Karpas-422 (cell line): Measurements from ENCODE around the gene SYCP2. TPM values are rescaled to one million over a fixed set of nuclear protein-coding genes. Genes with fewer than 3 reads are reported as not detected.

Experiments used
- DNase-seq: peaks from one replicate; pipeline ENCODE4 v3.0.0-alpha.2; 2015
- H2AFZ ChIP-seq: fragments of 200-600 bp; sonication (generic); 2 replicates; pipeline ENCODE4 v1.6.1; 2014; ENCODE audit warnings: antibody characterized with exemption, low read length, mixed read lengths
- H3K27ac ChIP-seq: fragments of 200-600 bp; sonication (generic); 2 replicates; pipeline ENCODE4 v1.5.1; 2014; ENCODE audit warnings: mild to moderate bottlenecking, low read length, moderate library complexity
- H3K27me3 ChIP-seq: fragments of 200-600 bp; sonication (generic); 2 replicates; pipeline ENCODE4 v1.6.1; 2014; ENCODE audit warnings: low read length, mixed read lengths
- H3K36me3 ChIP-seq: fragments of 200-600 bp; sonication (generic); 2 replicates; pipeline ENCODE4 v1.6.1; 2014; ENCODE audit warnings: low read length, mixed read lengths; ENCODE audit not compliant: insufficient read depth
- H3K4me1 ChIP-seq: fragments of 200-600 bp; sonication (generic); 2 replicates; pipeline ENCODE4 v1.6.1; 2014; ENCODE audit warnings: mild to moderate bottlenecking, low read length, mixed read lengths
- H3K4me2 ChIP-seq: fragments of 200-600 bp; sonication (generic); 2 replicates; pipeline ENCODE4 v1.6.1; 2014; ENCODE audit warnings: low read length, low read depth, mild to moderate bottlenecking; ENCODE audit not compliant: poor library complexity, severe bottlenecking
- H3K4me3 ChIP-seq: fragments of 200-600 bp; sonication (generic); 2 replicates; pipeline ENCODE4 v1.5.1; 2014; ENCODE audit warnings: mild to moderate bottlenecking, antibody characterized with exemption, low read length, mixed read lengths
- H3K79me2 ChIP-seq: fragments of 200-600 bp; sonication (generic); 2 replicates; pipeline ENCODE4 v1.6.1; 2014; ENCODE audit warnings: mild to moderate bottlenecking, low read length, mixed read lengths
- H3K9ac ChIP-seq: fragments of 200-600 bp; sonication (generic); 2 replicates; pipeline ENCODE4 v1.6.0; 2014; ENCODE audit warnings: low read length
- H3K9me2 ChIP-seq: fragments of 200-600 bp; sonication (generic), shearing (Covaris generic); replicated peaks from 2 replicates; pipeline ENCODE4 v1.6.0; 2014; ENCODE audit warnings: mild to moderate bottlenecking, low read length, moderate library complexity; ENCODE audit not compliant: insufficient read depth
- H3K9me3 ChIP-seq: fragments of 300-700, 200-600 bp; sonication (generic); 2 replicates; pipeline ENCODE4 v1.6.1; 2014; ENCODE audit warnings: low read length, mixed read lengths
- H4K20me1 ChIP-seq: fragments of 200-600 bp; sonication (generic); 2 replicates; pipeline ENCODE4 v1.6.1; 2014; ENCODE audit warnings: mild to moderate bottlenecking, antibody characterized with exemption, low read length, low read depth; ENCODE audit not compliant: insufficient read depth
- total RNA-seq: library from RNA; depleted of rRNA; stranded (reverse); fragments of >200 nt; shearing (Covaris generic); gene quantifications from 2 replicates; pipeline ENCODE4 v1.2.3, GENCODE V29; 2014; ENCODE audit warnings: low replicate concordance

Gene SYCP2
- total RNA-seq, 1 experiment from 2014 or later, result 6.6 TPM

DNA sequence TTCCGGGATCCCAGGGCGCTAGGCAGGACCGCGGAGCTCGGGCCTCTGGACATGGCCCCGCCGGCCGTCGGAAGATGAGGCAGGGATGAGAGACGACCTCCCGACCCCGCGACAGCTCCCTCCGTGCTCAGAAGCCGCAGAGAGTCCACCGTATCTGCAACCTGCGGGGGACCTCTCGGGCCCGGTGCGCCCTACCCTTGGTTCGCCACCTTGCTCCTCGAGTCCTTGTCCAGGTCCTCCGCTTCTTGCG is 6.4 kb upstream of the SYCP2 start:
- peak overlapping the region; percentile 98 for H2AFZ ChIP-seq
- peaks cover 43% of the 10 kb centered on the region for H3K79me2 ChIP-seq
- H3K4me1 ChIP-seq, result peaks cover 43% of the 10 kb centered on the region
- H3K36me3 ChIP-seq, result peaks cover 24% of the 10 kb centered on the region; the same call in 1 of the 2 replicates
- H3K9ac ChIP-seq, result peak overlapping the region; percentile 79
- H3K9me2 ChIP-seq, result no peaks in the 10 kb centered on the region
- peak overlapping the region; percentile 71 for H3K4me3 ChIP-seq
- H3K9me3 ChIP-seq, result no peaks in the 10 kb centered on the region
- no peak for DNase-seq
- no peaks in the 10 kb centered on the region for H3K27me3 ChIP-seq
- no peaks in the 10 kb centered on the region for H4K20me1 ChIP-seq
- H3K4me2 ChIP-seq, result peak overlapping the region; percentile 68
- H3K27ac ChIP-seq, result no peak overlapping the region; the same call in 1 of the 2 replicates

DNA sequence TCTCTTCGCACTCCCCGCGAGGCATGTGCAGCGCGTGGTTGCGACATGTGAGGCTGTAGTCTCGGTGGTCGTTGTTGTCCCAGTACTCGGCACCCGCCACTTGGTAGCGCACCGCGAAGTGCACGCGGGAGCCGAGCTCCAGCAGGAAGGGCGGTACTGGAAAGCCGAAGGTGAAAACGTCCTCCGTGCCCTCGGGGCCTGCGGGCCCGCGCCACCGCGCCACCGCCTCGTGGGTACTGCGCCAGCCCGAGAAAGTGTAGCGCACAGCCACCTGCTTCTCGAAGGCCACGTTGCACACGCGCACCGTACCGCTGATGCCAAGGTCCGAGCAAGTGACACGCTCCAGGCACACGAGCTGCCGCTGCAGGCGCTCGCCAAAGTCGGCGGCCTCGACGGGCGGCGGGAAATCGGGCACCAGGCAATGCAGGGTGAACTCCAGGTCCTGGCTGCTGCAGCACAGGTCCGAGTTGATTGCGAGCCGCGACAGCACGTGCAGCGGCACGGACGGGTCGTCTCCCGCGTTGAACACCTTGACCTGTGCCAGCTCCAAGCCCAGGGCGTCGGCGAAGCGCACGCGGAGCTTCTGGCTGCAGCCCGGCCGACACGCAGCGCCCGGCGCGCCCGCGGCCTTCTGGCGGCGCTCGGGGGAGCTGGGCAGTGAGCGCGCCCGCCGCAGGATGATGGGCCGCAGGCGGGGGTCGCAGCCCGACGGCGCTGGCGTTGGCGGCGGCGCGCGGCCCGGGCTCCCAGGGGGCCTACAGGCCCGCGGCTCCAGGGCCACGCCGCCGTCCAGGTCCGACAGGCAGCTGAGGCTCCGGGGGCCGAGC is 5.8 kb upstream of the SYCP2 start:
- no peaks in the 10 kb centered on the region for H3K27me3 ChIP-seq
- H3K4me1 ChIP-seq, result peaks cover 38% of the 10 kb centered on the region
- no peak overlapping the region for H3K27ac ChIP-seq
- H2AFZ ChIP-seq, result peak overlapping the region; percentile 98
- peaks cover 43% of the 10 kb centered on the region for H3K79me2 ChIP-seq
- H3K4me3 ChIP-seq, result peak overlapping the region; percentile 71
- H3K9me2 ChIP-seq, result no peaks in the 10 kb centered on the region
- peak overlapping the region; percentile 68 for H3K4me2 ChIP-seq
- no peaks in the 10 kb centered on the region for H3K9me3 ChIP-seq
- peaks cover 23% of the 10 kb centered on the region; the same call in 1 of the 2 replicates for H3K36me3 ChIP-seq
- no peak for DNase-seq
- peak overlapping the region; percentile 79 for H3K9ac ChIP-seq
- H4K20me1 ChIP-seq, result no peaks in the 10 kb centered on the region

DNA sequence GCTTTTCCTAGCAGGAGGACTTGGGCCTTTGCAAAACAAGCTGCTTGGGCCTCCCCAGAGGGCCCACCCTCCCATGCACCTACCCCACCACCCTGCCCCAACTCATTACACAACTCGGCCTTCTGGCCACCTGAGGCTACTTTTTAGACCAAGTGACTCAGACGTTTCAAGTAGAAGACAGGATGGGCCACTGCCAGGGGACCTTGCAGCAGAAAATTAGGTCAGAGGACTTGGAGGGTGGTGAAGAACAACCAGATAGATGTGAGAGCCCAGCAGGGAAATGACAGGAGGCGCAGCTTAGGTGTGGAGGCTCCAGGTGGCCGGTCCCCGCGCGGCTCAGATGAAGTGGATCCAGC is 5.2 kb upstream of the SYCP2 start:
- Histone ChIP-seq H4K20me1 (no peaks in the 10 kb centered on the region), H3K9ac (no peak overlapping the region), H3K4me1 (peaks cover 34% of the 10 kb centered on the region), H3K79me2 (peaks cover 38% of the 10 kb centered on the region), H3K9me3 (no peaks in the 10 kb centered on the region), H3K4me3 (peak overlapping the region; percentile 71; the same call in 1 of the 2 replicates), H3K9me2 (no peaks in the 10 kb centered on the region), H2AFZ (no peak overlapping the region), H3K36me3 (peaks cover 17% of the 10 kb centered on the region; the same call in 1 of the 2 replicates), H3K27ac (no peak overlapping the region), H3K27me3 (no peaks in the 10 kb centered on the region), H3K4me2 (peak overlapping the region; percentile 68)
- DNase-seq, result no peak

DNA sequence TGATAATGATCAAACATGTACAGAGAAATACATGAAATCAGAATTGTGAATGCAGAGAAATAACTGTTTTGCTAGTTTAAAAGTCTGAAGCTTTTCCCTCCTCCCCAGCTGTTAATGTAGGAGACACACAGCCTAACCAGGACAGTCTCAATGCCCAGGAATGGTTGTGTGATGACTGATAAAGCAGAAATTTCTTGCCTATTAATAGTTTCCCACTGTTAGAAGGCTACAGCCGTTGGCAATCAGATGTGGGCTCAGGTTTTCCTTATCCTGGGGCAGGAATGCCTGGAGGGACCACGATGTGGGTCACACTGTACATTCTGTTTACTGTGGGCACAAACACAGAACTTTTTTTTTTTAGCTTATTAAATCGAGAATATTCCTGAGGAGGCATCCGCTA is 4.8 kb upstream of the SYCP2 start:
- peaks cover 12% of the 10 kb centered on the region; the same call in 1 of the 2 replicates for H3K36me3 ChIP-seq
- no peaks in the 10 kb centered on the region for H3K27me3 ChIP-seq
- H3K9me3 ChIP-seq, result no peaks in the 10 kb centered on the region
- H4K20me1 ChIP-seq, result no peaks in the 10 kb centered on the region
- peak overlapping the region; percentile 71; the same call in 1 of the 2 replicates for H3K4me3 ChIP-seq
- no peak overlapping the region for H2AFZ ChIP-seq
- H3K9me2 ChIP-seq, result no peaks in the 10 kb centered on the region
- H3K27ac ChIP-seq, result no peak overlapping the region
- DNase-seq, result no peak
- peak overlapping the region; percentile 7; the same call in 1 of the 2 replicates for H3K9ac ChIP-seq
- peak overlapping the region; percentile 68 for H3K4me2 ChIP-seq
- H3K79me2 ChIP-seq, result peaks cover 38% of the 10 kb centered on the region
- peaks cover 34% of the 10 kb centered on the region for H3K4me1 ChIP-seq

DNA sequence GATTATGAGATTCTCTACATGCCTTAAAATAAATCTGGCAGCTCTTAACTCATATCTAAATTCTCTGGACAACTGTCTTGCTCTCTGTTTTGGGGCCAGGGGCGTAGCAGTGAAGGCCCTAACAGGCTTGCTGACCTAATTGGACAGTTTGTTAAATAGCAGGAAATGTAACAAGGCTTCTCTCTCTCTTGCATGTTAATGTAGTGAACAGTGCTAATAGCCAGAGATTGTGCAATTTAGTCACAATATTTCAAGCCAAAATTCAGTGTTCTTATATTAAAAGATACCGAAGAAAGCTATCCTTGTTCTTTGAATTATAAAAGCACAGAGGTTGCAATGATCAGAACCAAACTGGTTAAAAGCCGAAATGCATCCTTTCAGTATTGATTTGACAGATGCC is 3.7 kb upstream of the SYCP2 start:
- Histone ChIP-seq H3K36me3 (peaks cover 2% of the 10 kb centered on the region; the same call in 1 of the 2 replicates), H3K79me2 (peaks cover 35% of the 10 kb centered on the region), H3K9me3 (no peaks in the 10 kb centered on the region), H3K27ac (no peak overlapping the region), H2AFZ (no peak overlapping the region), H3K4me3 (no peak overlapping the region), H3K27me3 (no peaks in the 10 kb centered on the region), H3K9ac (no peak overlapping the region), H3K4me2 (peak overlapping the region; percentile 2), H3K9me2 (no peaks in the 10 kb centered on the region), H4K20me1 (no peaks in the 10 kb centered on the region), H3K4me1 (peaks cover 32% of the 10 kb centered on the region)
- no peak for DNase-seq

DNA sequence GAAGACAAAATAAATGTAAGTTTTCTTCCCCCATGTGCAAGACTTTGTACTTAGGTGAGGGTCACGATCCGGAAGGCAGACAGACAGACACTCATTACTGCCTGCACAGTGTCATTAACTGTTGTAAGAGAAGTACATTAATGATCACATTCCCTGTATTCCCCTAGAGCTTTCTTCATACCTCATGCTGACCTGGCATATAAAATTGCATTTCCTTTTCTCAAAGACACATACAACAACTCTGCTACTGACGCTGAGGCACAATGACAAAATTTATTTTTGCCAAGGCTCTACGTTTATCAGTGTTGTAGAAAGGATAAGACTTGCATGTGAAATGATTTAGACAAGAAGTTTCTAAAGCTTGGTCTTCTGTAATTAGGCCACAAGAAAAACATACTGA is 3.0 kb upstream of the SYCP2 start:
- no peaks in the 10 kb centered on the region for H3K27me3 ChIP-seq
- H3K36me3 ChIP-seq, result no peaks in the 10 kb centered on the region
- H4K20me1 ChIP-seq, result no peaks in the 10 kb centered on the region
- no peak for DNase-seq
- no peak overlapping the region for H3K4me3 ChIP-seq
- H3K4me2 ChIP-seq, result no peak overlapping the region
- H3K27ac ChIP-seq, result no peak overlapping the region
- peaks cover 24% of the 10 kb centered on the region for H3K4me1 ChIP-seq
- no peaks in the 10 kb centered on the region for H3K9me2 ChIP-seq
- H3K9ac ChIP-seq, result no peak overlapping the region
- H2AFZ ChIP-seq, result no peak overlapping the region
- peaks cover 28% of the 10 kb centered on the region for H3K79me2 ChIP-seq
- no peaks in the 10 kb centered on the region for H3K9me3 ChIP-seq

DNA sequence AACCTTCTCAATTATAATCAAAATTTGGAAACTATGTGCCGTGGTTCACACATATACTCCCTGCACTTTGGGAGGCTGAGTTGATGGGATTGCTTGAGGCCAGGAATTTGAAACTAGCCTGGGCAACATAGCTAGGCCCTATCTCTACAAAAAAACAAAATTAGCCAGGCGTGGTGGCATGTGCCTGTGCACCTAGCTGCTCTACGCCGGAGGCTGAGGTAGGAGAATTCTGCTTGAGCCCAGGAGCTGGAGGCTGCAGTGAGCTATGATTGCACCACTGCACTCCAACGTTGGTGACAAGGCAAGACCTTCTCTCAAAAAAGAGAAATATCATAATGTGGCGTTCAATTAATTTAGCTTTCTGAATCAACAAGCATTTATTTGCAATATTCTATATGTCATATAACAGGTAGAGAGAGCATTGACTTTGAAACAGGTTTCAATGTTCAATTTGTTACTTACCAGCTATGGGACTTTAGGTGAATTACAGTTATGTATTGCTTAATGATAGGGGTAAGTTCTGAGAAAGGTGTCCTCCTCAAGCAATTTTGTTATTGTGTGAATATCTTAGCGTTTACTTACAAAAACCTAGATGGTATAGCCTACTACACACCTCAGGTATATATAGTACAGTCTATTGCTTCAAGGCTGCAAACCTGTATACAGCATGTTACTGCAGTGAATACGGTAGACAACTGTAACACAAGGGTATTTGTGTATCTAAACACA is 2.2 kb upstream of the SYCP2 start:
- no peak for DNase-seq
- H3K36me3 ChIP-seq, result no peaks in the 10 kb centered on the region
- no peaks in the 10 kb centered on the region for H3K27me3 ChIP-seq
- H3K79me2 ChIP-seq, result peaks cover 22% of the 10 kb centered on the region
- H3K4me3 ChIP-seq, result no peak overlapping the region
- peaks cover 22% of the 10 kb centered on the region for H3K4me1 ChIP-seq
- no peak overlapping the region for H2AFZ ChIP-seq
- H3K27ac ChIP-seq, result no peak overlapping the region
- H3K4me2 ChIP-seq, result no peak overlapping the region
- no peaks in the 10 kb centered on the region for H3K9me3 ChIP-seq
- no peaks in the 10 kb centered on the region for H4K20me1 ChIP-seq
- H3K9me2 ChIP-seq, result no peaks in the 10 kb centered on the region
- H3K9ac ChIP-seq, result no peak overlapping the region

DNA sequence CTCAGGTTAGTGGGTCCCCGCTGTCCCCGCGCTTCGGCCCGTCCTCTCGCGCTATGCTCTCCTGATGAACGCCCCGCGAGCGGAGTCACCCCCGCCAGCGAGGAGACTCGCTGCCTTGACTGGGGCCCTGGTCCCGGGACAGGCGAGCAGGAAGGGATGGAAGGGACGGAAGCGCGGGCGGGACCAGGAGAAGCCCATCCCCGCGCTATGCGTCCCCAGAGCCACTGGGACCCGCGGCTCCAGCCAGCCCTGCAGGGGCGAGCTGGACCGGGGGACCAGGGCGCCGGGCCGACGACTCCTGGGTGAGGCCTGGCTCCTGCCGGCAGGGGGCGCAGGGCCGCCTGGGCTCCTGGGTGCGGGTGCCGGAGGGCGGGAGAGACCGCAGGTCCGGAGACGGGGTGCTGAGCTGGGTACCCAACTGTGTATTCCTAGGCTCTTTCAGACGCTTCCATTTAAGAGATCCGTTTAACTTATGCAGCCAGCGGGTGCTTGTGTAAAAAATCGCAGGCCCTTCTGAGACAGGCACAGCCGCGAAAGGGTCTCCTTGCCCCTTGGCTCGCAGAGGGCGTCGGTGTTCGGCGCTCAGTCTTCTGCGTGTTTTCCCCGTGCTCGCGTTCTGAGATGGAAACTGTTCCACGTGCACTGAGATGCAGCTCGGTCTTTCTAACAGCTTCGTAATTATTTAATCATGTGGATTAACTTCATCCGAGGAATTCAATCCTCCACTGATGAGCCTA is 580 bp upstream of the SYCP2 start:
- Histone ChIP-seq H3K27me3 (no peaks in the 10 kb centered on the region), H3K4me3 (no peak overlapping the region), H4K20me1 (no peaks in the 10 kb centered on the region), H3K4me2 (no peak overlapping the region), H2AFZ (no peak overlapping the region), H3K27ac (no peak overlapping the region), H3K9ac (no peak overlapping the region), H3K4me1 (peaks cover 18% of the 10 kb centered on the region), H3K9me2 (no peaks in the 10 kb centered on the region), H3K79me2 (peaks cover 18% of the 10 kb centered on the region), H3K36me3 (no peaks in the 10 kb centered on the region), H3K9me3 (no peaks in the 10 kb centered on the region)
- DNase-seq, result no peak
